Effector memory CD4-positive, alpha-beta T cell (primary cell): Measurements from ENCODE around the gene DDX47.
"Not testable (repeated sequence)": the region's sequence is repeated elsewhere in the genome, so short reads cannot be mapped to it uniquely, and the experiment has no call there.

Experiments used
- DNase-seq, 3 donors: peaks; one replicate each; pipeline ENCODE4 v3.0.0-alpha.2; 2020
- H3K27ac ChIP-seq: 2 replicates; pipeline ENCODE4 v1.7.0; 2013; ENCODE audit warnings: mild to moderate bottlenecking, low read length, moderate library complexity; ENCODE audit not compliant: insufficient read depth, poor library complexity, severe bottlenecking
- H3K27me3 ChIP-seq: replicated peaks from 2 replicates; pipeline ENCODE4 v1.7.0; 2013; ENCODE audit warnings: mild to moderate bottlenecking, low read length; ENCODE audit not compliant: insufficient read depth, control insufficient read depth, poor library complexity, severe bottlenecking
- H3K36me3 ChIP-seq: 2 replicates; pipeline ENCODE4 v1.7.0; 2013; ENCODE audit warnings: mild to moderate bottlenecking, low read length, moderate library complexity; ENCODE audit not compliant: control insufficient read depth, insufficient read depth
- H3K4me1 ChIP-seq: 2 replicates; pipeline ENCODE4 v1.7.0; 2013; ENCODE audit warnings: low read length, mild to moderate bottlenecking; ENCODE audit not compliant: control insufficient read depth, insufficient read depth, poor library complexity, severe bottlenecking
- H3K4me3 ChIP-seq: 2 replicates; pipeline ENCODE4 v1.7.0; 2013; ENCODE audit warnings: low read length, low read depth, mild to moderate bottlenecking; ENCODE audit not compliant: insufficient read depth, poor library complexity, severe bottlenecking
- H3K9me3 ChIP-seq: 2 replicates; pipeline ENCODE4 v1.7.0; 2013; ENCODE audit warnings: mild to moderate bottlenecking, low read length, moderate library complexity; ENCODE audit not compliant: control insufficient read depth

Gene DDX47

GRCh38 chr12:12837813-12838153 lies 24.6 kb downstream of the DDX47 start:
- Histone ChIP-seq H3K4me1 (no peaks in the 10 kb centered on the region), H3K27ac (no peak overlapping the region), H3K4me3 (no peak overlapping the region), H3K9me3 (no peaks in the 10 kb centered on the region), H3K27me3 (no peaks in the 10 kb centered on the region), H3K36me3 (peaks cover 9% of the 10 kb centered on the region)
- no peak for DNase-seq

GRCh38 chr12:12839003-12839395 lies 25.9 kb downstream of the DDX47 start:
- Histone ChIP-seq H3K27ac (no peak overlapping the region), H3K27me3 (no peaks in the 10 kb centered on the region), H3K9me3 (no peaks in the 10 kb centered on the region), H3K4me1 (no peaks in the 10 kb centered on the region), H3K36me3 (no peaks in the 10 kb centered on the region), H3K4me3 (no peak overlapping the region)
- no peak for DNase-seq

- H3K27ac ChIP-seq, DNase-seq, H3K4me1 ChIP-seq: not testable (repeated sequence)
Observed at GRCh38 chr12:12839439-12839838, 26.3 kb downstream of the DDX47 start.

GRCh38 chr12:12839873-12840579 lies 26.9 kb downstream of the DDX47 start:
- Histone ChIP-seq H3K4me1 (no peaks in the 10 kb centered on the region), H3K36me3 (no peaks in the 10 kb centered on the region), H3K9me3 (no peaks in the 10 kb centered on the region), H3K27ac (no peak overlapping the region), H3K27me3 (no peaks in the 10 kb centered on the region), H3K4me3 (no peak overlapping the region)
- DNase-seq: no peak

More at GRCh38 chr12:12839439-12839838, 26.3 kb downstream of the DDX47 start:
- not testable (repeated sequence) for H3K27me3 ChIP-seq, H3K9me3 ChIP-seq, H3K4me3 ChIP-seq, H3K36me3 ChIP-seq

DNA sequence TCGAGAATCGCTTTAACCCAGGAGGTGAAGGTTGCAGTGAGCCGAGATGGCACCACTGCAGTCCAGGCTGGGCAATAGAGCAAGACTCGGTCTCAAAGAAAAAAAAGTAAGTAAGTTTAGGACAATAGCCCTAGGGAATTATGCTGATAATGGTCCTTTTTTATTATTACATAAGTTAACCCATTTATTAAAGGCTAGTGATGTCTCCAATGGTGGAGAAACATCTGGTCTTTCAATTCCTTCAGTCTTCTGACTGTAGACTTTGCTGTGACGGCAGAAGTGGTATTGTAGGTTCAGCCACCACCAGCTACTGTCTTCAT lies 27.4 kb downstream of the DDX47 start:
- H3K9me3 ChIP-seq: no peaks in the 10 kb centered on the region
- H3K27me3 ChIP-seq: no peaks in the 10 kb centered on the region
- no peak overlapping the region for H3K27ac ChIP-seq
- DNase-seq: no peak
- no peaks in the 10 kb centered on the region for H3K4me1 ChIP-seq
- no peak overlapping the region for H3K4me3 ChIP-seq
- no peaks in the 10 kb centered on the region for H3K36me3 ChIP-seq

DNA sequence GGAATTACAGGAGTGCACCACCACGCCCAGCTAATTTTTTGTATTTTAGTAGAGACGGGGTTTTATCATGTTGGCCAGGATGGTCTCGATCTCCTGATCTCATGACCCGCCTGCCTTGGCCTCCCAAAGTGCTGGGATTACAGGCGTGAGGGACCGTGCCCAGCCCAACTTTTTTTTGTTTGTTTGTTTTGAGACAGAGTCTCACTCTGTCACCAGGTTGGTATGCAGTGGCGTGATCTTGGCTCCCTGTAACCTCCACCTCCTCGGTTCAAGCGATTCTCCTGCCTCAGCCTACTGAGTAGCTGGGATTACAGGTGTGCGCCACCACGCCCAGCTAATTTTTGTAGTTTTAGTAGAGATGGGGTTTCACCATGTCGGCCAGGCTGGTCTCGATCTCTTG lies 28.3 kb downstream of the DDX47 start:
- not testable (repeated sequence) for H3K36me3 ChIP-seq, H3K27me3 ChIP-seq, H3K4me3 ChIP-seq, DNase-seq, H3K9me3 ChIP-seq, H3K27ac ChIP-seq, H3K4me1 ChIP-seq

- Histone ChIP-seq H3K36me3 (no peaks in the 10 kb centered on the region), H3K27ac (no peak overlapping the region), H3K27me3 (no peaks in the 10 kb centered on the region), H3K9me3 (no peaks in the 10 kb centered on the region), H3K4me1 (no peaks in the 10 kb centered on the region), H3K4me3 (no peak overlapping the region)
- no peak for DNase-seq
Observed at GRCh38 chr12:12845794-12846243, 32.7 kb downstream of the DDX47 start.

GRCh38 chr12:12846780-12847179 lies 33.6 kb downstream of the DDX47 start:
- not testable (repeated sequence) for H3K27ac ChIP-seq, H3K9me3 ChIP-seq, H3K4me1 ChIP-seq, H3K4me3 ChIP-seq, H3K27me3 ChIP-seq, DNase-seq, H3K36me3 ChIP-seq

DNA sequence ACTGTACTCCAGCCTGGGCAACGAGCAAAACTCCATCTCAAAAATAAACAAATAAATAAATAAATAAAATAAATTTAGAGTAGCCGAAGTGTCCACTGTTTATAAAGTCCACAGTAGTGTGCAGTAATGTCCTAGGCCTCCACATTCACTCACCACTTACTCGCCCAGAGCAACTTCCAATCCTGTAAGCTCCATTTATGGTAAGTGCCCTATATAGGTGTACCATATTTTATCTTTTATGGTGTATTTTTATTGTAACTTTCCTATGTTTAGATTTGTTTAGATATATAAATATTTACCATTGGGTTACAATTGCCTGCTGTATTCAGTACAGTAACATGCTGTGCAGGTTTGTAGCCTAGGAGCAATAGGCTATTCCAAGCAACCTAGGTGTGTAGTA lies 40.3 kb downstream of the DDX47 start:
- no peak overlapping the region for H3K4me3 ChIP-seq

GRCh38 chr12:12859690-12860089 lies 46.5 kb downstream of the DDX47 start:
- Histone ChIP-seq H3K36me3 (no peaks in the 10 kb centered on the region), H3K27me3 (no peaks in the 10 kb centered on the region), H3K9me3 (no peaks in the 10 kb centered on the region), H3K27ac (no peak overlapping the region), H3K4me3 (no peak overlapping the region), H3K4me1 (no peaks in the 10 kb centered on the region)
- no peak for DNase-seq

More for the DNA sequence above, 40.3 kb downstream of the DDX47 start:
- Histone ChIP-seq H3K36me3 (peaks cover 2% of the 10 kb centered on the region), H3K27me3 (no peaks in the 10 kb centered on the region), H3K9me3 (no peaks in the 10 kb centered on the region), H3K27ac (no peak overlapping the region), H3K4me1 (no peaks in the 10 kb centered on the region)
- no peak for DNase-seq
